Mucosa of gallbladder (tissue), 1 donor: Measurements from ENCODE around the gene RARB. TPM values are rescaled to one million over a fixed set of nuclear protein-coding genes. Genes with fewer than 3 reads are reported as not detected.

Experiments
- DNase-seq: peaks from one replicate; pipeline ENCODE4 v3.0.0-alpha.2; 2020; ENCODE audit warnings: low spot score
- total RNA-seq: library from RNA; stranded (reverse); gene quantifications from one replicate; pipeline ENCODE4 v1.2.1, GENCODE V29; 2021
- donor health status: DM: no; HTN: no; CAD: no.

Gene RARB
- total RNA-seq, 1 donor from 2014 or later: 12.9 TPM

- no peak for DNase-seq
These were observed 80.4 kb downstream of the RARB start for GRCh38 chr3:25508433-25508832.

DNA sequence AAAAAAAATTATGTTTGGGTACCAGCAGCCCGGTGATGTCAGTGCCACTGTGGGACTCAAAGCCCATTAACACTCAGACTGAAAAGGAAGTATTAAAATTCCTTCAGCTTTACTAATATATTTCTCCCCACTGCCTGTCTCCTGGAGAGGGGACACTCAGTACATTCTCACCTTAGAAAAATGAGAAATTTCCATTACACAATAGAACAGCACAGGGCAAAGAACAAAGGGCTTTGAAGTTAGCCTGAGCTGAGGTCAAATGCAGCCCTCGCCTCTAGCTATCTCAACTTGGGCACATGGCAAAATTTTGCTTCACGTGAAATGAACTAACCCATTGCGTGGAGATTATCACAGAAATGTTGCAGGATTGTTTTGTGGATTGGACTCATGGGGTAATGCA lies 80.8 kb downstream of the RARB start:
- no peak for DNase-seq

GRCh38 chr3:25510797-25511196 lies 82.7 kb downstream of the RARB start:
- DNase-seq: no peak

- no peak for DNase-seq
These were observed 84.1 kb downstream of the RARB start for GRCh38 chr3:25511972-25512721.

GRCh38 chr3:25513642-25514266 lies 85.7 kb downstream of the RARB start:
- no peak for DNase-seq

- DNase-seq: no peak
These were observed 87.1 kb downstream of the RARB start for GRCh38 chr3:25515171-25515570.

DNA sequence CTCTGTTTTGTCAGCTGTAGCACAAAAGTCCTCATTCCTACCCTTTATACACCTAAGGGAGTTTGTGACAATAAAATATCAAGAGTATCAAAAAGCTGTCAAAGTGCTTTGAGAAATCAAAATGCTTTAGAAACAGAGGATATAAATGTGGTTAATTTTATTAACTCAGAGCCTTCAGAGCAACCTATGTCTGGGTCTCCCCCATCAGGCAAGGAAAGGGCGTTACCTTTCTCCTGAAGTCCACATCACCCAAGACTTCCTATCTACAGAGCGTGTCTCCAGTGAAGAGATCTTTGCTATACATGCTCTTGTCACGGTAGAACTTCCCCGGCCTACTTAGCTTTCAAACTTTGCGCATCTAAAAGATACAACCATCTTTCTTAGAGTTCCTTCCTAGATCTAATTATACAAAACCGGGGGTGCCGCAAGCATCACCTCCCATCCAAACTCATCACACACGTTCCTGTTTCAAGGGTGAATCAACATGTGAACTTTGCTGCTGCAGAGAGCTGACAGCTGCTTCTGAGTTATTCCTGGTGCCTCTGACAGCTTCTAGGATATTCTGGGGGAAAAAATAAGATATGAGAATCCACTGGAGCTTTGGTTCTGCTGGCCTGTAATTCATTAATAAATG lies 93.0 kb downstream of the RARB start:
- no peak for DNase-seq

DNA sequence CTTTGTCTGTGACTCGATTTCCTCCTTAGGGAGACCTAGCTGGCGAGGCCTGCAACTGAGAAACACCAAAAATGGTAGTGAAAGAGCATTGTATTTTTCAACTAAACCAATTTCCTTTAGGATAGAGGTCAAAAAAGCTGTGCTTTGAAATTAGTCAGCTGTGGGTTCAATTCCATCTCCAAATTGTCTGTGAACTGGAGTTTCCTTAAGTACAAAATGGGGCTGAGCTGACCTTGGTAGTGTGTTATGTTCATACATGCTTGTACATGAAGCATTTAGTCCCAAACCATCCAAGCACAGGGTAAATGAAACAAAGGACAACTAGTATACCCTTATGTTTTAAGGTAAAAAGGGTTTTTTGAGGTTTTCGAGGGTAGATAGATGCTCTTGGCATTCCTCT lies 99.3 kb downstream of the RARB start:
- DNase-seq: no peak

GRCh38 chr3:25527801-25528200 lies 99.7 kb downstream of the RARB start:
- no peak for DNase-seq

- no peak for DNase-seq
These were observed 103.9 kb downstream of the RARB start for GRCh38 chr3:25531971-25532370.

DNA sequence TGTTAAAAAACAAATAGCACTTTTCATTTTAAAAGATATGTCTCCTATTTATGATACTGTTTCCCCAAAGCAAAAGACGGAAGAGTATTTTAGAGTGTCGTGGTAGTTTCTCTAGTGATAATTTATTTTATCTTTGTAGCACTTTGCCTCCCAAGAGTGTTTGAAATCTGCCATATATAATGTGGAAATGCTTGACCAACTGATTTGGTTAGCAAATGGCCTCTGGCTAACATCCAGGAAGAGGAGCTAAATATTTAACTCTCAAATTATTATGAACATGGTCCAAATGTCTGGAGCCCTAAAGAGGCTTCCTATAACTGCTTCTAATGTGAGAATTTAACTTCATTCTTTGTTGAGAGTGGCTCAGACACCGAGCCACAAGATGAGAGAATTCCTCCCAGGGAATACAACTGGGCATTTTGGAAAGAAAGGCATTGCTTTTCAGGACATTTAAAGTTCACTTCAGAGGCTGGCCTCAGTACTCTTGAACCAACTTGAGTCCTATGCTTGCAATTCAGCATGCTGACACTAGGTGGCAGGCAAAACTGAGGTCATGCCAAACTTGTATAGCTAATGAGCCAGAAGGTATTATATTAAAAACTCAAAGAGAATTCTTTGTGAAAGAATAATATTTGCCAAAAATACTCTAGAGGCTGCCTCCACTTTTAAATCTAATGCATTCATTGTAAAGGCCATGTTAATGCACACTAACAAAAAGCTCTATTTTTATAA lies 104.5 kb downstream of the RARB start:
- no peak for DNase-seq

GRCh38 chr3:25533399-25533798 lies 105.3 kb downstream of the RARB start:
- no peak for DNase-seq

DNA sequence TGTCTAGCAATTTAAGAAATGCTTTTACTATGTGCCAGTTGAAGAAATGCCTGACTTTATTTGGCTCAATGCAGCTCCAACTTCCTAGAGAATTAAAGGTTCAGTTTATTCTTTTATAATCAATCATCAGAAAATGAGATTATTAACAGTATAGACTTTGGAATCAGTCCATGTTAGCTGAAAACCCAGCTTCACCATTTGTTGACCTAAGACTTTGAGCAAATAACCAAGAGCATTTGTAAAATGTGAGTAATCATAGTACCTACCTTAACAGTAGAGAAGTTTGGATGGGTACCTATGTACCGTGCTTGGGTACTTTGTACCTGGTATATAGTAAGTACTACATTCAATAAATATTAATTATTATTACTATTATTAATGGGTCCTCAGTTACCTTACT lies 105.9 kb downstream of the RARB start:
- DNase-seq: no peak

DNA sequence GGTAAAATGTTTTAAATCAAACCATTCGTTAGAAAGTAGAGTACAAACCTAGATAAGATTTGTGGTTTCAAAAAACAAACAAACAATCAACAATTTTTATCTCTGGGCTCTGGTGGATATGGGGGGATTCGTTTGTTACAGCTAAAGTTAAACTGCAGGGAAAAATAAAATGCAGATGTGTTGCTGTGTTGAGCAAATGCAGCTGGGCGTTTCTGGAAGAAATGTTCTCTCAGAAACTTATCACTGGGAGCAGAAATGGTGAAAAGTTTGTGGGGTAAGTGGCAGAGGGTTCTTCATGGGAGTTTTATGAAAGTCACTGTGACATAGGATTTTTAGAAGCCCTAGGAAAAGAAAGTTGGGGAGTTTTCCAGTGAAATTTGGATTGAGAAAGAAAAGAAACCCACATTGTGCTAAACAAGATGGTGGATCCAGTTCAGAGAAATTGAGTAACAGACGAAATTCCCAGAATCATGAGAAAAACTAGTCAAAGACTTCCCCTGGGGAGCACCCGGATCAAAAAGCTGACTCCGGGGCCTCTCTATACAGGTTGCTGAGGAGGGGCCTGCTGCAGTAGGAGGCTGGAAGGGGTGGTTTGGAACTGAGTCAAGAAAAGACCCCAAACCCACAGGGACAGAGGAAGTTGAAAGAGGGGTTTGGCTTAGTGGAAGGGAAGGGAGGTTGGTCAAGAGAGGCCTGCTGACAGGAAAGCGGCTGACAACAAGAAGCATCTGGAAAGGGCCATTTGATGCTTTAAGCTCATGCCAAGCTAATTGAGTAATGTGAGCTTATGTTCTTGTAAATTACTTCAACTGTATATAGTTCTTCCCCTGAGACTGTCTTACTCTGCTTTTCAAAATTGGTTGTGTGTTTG lies 108.7 kb downstream of the RARB start:
- DNase-seq: no peak

DNA sequence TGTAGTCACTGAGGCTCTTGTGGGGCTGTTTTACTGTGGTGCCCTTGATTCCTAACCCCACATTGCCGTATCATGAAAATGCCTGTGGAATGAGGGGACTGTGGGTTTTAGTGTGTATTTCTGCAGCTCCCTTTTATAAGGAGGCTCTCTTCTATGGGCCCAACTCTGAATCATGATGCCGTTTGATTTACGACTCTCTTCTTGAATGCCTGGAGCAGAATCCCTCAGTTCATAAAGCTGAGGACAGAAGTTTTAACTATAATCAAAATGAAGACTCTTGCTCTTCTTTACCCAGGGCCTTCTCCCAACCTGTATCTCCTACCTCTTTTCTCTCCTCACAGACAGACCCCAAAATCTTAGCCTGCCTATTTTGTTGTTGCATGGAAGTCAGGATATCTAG lies 109.5 kb downstream of the RARB start:
- DNase-seq: no peak

GRCh38 chr3:25540273-25540672 lies 112.2 kb downstream of the RARB start:
- DNase-seq: no peak

GRCh38 chr3:25542492-25543039 lies 114.5 kb downstream of the RARB start:
- no peak for DNase-seq

DNA sequence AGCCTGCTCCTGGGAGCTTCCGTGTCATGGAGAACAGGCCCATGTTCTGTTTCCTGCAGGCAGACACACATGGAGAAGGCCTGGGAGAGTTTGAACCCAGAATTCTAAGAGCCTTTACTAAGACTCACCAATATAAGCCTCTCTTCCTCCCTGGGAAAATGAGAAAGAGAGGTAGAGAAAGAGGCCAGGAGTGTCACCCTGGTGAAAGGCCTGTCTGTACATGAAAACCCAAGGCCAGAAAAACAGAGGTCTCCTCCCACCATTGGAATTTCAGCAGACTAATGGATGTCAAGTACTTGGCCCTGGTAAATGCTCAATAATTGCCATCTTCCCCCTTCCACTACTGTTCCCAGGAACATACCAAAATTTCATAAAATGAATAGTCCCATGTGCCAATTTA lies 119.0 kb downstream of the RARB start:
- DNase-seq: no peak

- DNase-seq: no peak
These were observed 120.0 kb downstream of the RARB start for GRCh38 chr3:25547943-25548674.

GRCh38 chr3:25548836-25549235 lies 120.8 kb downstream of the RARB start:
- DNase-seq: no peak

- DNase-seq: no peak
These were observed 124.2 kb downstream of the RARB start for GRCh38 chr3:25552251-25552650.
